B cell (primary cell): ENCODE measurements around the gene STK11. TPM values are rescaled to one million over a fixed set of nuclear protein-coding genes. Genes with fewer than 3 reads are reported as not detected.

ENCODE experiments used
- ATAC-seq: fragments of 200-7000 bp; cut with Tn5 transposase; one replicate; pipeline ENCODE4 v1.10.0; 2021; ENCODE audit warnings: low read depth, mild to moderate bottlenecking, moderate number of reproducible peaks, moderate library complexity
- CTCF ChIA-PET: fragments of 350-600 bp; sonication (Branson Sonifier 250); formaldehyde crosslinking; loops from one replicate; lab custom pipeline; 2021; ENCODE audit warnings: antibody characterized with exemption, inconsistent platforms; lab: Charles Lee
- POLR2A ChIA-PET: fragments of 350-600 bp; sonication (Branson Sonifier 250); formaldehyde crosslinking; loops from one replicate; lab custom pipeline; 2021; ENCODE audit warnings: antibody characterized with exemption; lab: Charles Lee
- DNase-seq: peaks from one replicate; pipeline ENCODE4 v3.0.0; 2013
- H2AFZ ChIP-seq: 2 replicates; pipeline ENCODE4 v1.6.1; 2012; ENCODE audit warnings: mild to moderate bottlenecking, low read depth, low read length; ENCODE audit not compliant: insufficient read depth, poor library complexity, severe bottlenecking
- H3K27ac ChIP-seq, 2 donors: 1 replicate in 1 of 2; 2 replicates in 1 of 2; pipeline ENCODE4 v1.5.1; 2012 to 2013; ENCODE audit warnings: low read length in 2 of 2, mild to moderate bottlenecking in 2 of 2, moderate library complexity in 1 of 2
- H3K27me3 ChIP-seq, 4 experiments: fragments of 200-600 bp in 1 of 4; sonication (generic) in 1 of 4; replicated peaks in 1 of 4; 1 replicate in 2 of 4; 2 replicates in 2 of 4; pipeline versions ENCODE4 v1.6.1 to v1.7.0; 2013 to 2016; ENCODE audit warnings: low read length in 3 of 4, mild to moderate bottlenecking in 2 of 4, mixed read lengths in 1 of 4, moderate library complexity in 1 of 4; ENCODE audit not compliant: insufficient read depth in 4 of 4, control insufficient read depth in 3 of 4; ENCODE audit errors: control extremely low read depth in 1 of 4
- H3K36me3 ChIP-seq, 2 experiments: replicated peaks in 1 of 2; 1 replicate in 1 of 2; 2 replicates in 1 of 2; pipeline versions ENCODE4 v1.6.1 to v1.7.1; 2013; ENCODE audit warnings: low read length in 1 of 2; ENCODE audit not compliant: insufficient read depth in 2 of 2, control insufficient read depth in 1 of 2; ENCODE audit errors: control extremely low read depth in 1 of 2, extremely low read depth in 1 of 2
- H3K4me1 ChIP-seq, 2 donors: fragments of 200-600 bp in 1 of 2; sonication (generic) in 1 of 2; 1 replicate in 1 of 2; 2 replicates in 1 of 2; pipeline versions ENCODE4 v1.5.1 to v1.6.1; 2013 to 2017; ENCODE audit warnings: low read length in 2 of 2; ENCODE audit not compliant: control insufficient read depth in 2 of 2, insufficient read depth in 2 of 2
- H3K4me2 ChIP-seq: replicated peaks from 2 replicates; pipeline ENCODE3; 2012; ENCODE audit warnings: mild to moderate bottlenecking, low read depth, low read length; ENCODE audit not compliant: poor library complexity, severe bottlenecking
- H3K4me3 ChIP-seq, 5 experiments: fragments of 200-600 bp in 1 of 5; sonication (generic) in 1 of 5; 1 replicate in 3 of 5; 2 replicates in 2 of 5; pipeline versions ENCODE4 v1.5.1 to v1.7.0; 2011 to 2016; ENCODE audit warnings: low read length in 4 of 5, mild to moderate bottlenecking in 4 of 5, low read depth in 2 of 5, control low read depth in 1 of 5, moderate library complexity in 1 of 5; ENCODE audit not compliant: insufficient read depth in 1 of 5; ENCODE audit errors: control extremely low read depth in 1 of 5, extremely low read depth in 1 of 5
- H3K79me2 ChIP-seq: fragments of 200-600 bp; sonication (generic); one replicate; pipeline ENCODE4 v1.6.0; 2016; ENCODE audit warnings: low read length; ENCODE audit not compliant: control insufficient read depth, insufficient read depth
- H3K9ac ChIP-seq: fragments of 200-600 bp; sonication (generic); 2 replicates; pipeline ENCODE4 v1.6.1; 2017; ENCODE audit warnings: mild to moderate bottlenecking, low read length, moderate library complexity
- H3K9me3 ChIP-seq, 3 donors: one replicate each; pipeline versions ENCODE4 v1.6.1 to v1.7.1; 2013; ENCODE audit warnings: low read length in 2 of 3; ENCODE audit not compliant: control insufficient read depth in 2 of 3, insufficient read depth in 1 of 3; ENCODE audit errors: control extremely low read depth in 1 of 3
- H4K20me1 ChIP-seq: 2 replicates; pipeline ENCODE4 v1.6.0; 2012; ENCODE audit warnings: mild to moderate bottlenecking, low read length; ENCODE audit not compliant: insufficient read depth, control insufficient read depth, poor library complexity, severe bottlenecking
- H3K27ac Mint-ChIP-seq: one replicate; pipeline ENCODE4 v1.8.0; 2021; ENCODE audit warnings: mixed read lengths
- H3K27me3 Mint-ChIP-seq: one replicate; pipeline ENCODE4 v1.8.0; 2021; ENCODE audit warnings: mixed read lengths
- H3K4me1 Mint-ChIP-seq: one replicate; pipeline ENCODE4 v1.8.0; 2021; ENCODE audit warnings: mixed read lengths
- H3K4me3 Mint-ChIP-seq: one replicate; pipeline ENCODE4 v1.8.0; 2021; ENCODE audit warnings: mixed read lengths
- H3K9me3 Mint-ChIP-seq: one replicate; pipeline ENCODE4 v1.8.0; 2022; ENCODE audit warnings: mixed read lengths; ENCODE audit not compliant: insufficient read depth
- CTCF ChIP-seq: fragments of 200-600 bp; IDR thresholded peaks from one replicate; pipeline ENCODE4 v1.8.0; 2022; ENCODE audit warnings: antibody characterized with exemption, mild to moderate bottlenecking
- EZH2 ChIP-seq: IDR thresholded peaks from 2 replicates; pipeline ENCODE4 v1.6.1; 2012; ENCODE audit warnings: borderline replicate concordance, low read depth, mild to moderate bottlenecking, moderate library complexity, low read length; ENCODE audit not compliant: insufficient read depth, poor library complexity, severe bottlenecking
- WGBS: methylation state at CpG from one replicate; pipeline ENCODE4 v1.1.5; 2013; ENCODE audit warnings: missing lambda C conversion rate; ENCODE audit not compliant: insufficient coverage; 5-methylcytosine and 5-hydroxymethylcytosine counted together
- intact Hi-C: fragments of 100-400 bp; cut with micrococcal nuclease; formaldehyde crosslinking; loops from one replicate; pipeline ENCODE4 v1.10.0; 2022
- polyA plus RNA-seq: library from polyadenylated mRNA; depleted of rRNA; stranded (reverse); fragments of >200 nt; gene quantifications from 2 replicates; pipeline ENCODE4 v1.2.3, GENCODE V29; 2012
- total RNA-seq, 2 donors: library from RNA; stranded (reverse); fragments of 120-200 nt in 1 of 2; gene quantifications; 1 replicate in 1 of 2; 2 replicates in 1 of 2; pipeline versions ENCODE4 v1.2.3 to v1.2.4, GENCODE V29; 2013 to 2022

Gene STK11
- total and polyA plus RNA-seq, 2 donors (not counting 1 experiment from before 2014, with no cell fraction given): 87.9 to 89.9 TPM

GRCh38 chr19:1271528-1272422 lies 66.2 kb downstream of the STK11 start:
- Histone ChIP-seq H3K9ac (no peak overlapping the region), H3K9me3 (no peaks in the 10 kb centered on the region), H3K4me1 (peaks cover 63 to 83% of the 10 kb centered on the region in 2 donors), H3K4me3 (no peak overlapping the region), H3K4me2 (peak overlapping the region; percentile 83), H3K27me3 (no peaks in the 10 kb centered on the region), H2AFZ (no peak overlapping the region), H4K20me1 (peaks cover 85% of the 10 kb centered on the region), H3K36me3 (peaks cover 9 to 51% of the 10 kb centered on the region in 2 experiments), H3K79me2 (peaks cover 85% of the 10 kb centered on the region), H3K27ac (peak overlapping the region in 1 of 2 donors; percentile 11)
- CTCF ChIA-PET: interaction anchor here (6.1 kb wide), 1 partner anchor 27 kb away, joined by 51 read pairs; no protein-coding TSS in a partner anchor
- DNase-seq (peak; percentile 46), ATAC-seq (no peak)
- intact Hi-C loops: no loop called here
- Mint-ChIP-seq H3K9me3 (no peaks in the 10 kb centered on the region), H3K27me3 (no peaks in the 10 kb centered on the region), H3K4me3 (peak overlapping the region; percentile 88), H3K4me1 (peaks cover 65% of the 10 kb centered on the region), H3K27ac (peak overlapping the region; percentile 67)
- TF ChIP-seq CTCF (no peak), EZH2 (no peak)
- POLR2A ChIA-PET: interaction anchor here (0.6 to 2.3 kb wide), 3 partner anchors 19 to 381 kb away, joined by 3 to 9 read pairs (median 3); partner anchors contain the start of gene TCF3
- WGBS: 92% methylated on average over 37 of the region's 37 CpGs
